ENCODE data around the gene COX7B2.

DNA sequence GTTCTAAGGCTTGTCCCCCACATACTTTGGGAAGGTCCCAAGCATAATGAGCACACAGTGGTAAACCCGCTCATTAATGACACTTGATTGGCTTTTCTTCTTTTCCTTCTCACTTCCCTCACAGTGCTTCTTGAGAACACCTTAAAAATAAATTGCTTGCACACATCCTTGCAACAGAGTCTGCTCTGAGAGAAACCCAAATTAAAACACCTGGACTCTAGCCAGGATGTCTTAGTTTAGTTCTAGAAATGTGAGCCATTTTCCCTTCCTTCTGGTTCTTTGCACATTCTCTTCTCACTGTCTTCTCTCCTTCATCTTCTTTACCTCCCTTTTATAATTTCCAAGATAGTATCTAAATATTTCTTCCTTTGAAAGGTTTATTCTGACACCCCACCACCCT lies 35.3 kb upstream of the COX7B2 start:
- TF ChIP-seq, protein P1, sequence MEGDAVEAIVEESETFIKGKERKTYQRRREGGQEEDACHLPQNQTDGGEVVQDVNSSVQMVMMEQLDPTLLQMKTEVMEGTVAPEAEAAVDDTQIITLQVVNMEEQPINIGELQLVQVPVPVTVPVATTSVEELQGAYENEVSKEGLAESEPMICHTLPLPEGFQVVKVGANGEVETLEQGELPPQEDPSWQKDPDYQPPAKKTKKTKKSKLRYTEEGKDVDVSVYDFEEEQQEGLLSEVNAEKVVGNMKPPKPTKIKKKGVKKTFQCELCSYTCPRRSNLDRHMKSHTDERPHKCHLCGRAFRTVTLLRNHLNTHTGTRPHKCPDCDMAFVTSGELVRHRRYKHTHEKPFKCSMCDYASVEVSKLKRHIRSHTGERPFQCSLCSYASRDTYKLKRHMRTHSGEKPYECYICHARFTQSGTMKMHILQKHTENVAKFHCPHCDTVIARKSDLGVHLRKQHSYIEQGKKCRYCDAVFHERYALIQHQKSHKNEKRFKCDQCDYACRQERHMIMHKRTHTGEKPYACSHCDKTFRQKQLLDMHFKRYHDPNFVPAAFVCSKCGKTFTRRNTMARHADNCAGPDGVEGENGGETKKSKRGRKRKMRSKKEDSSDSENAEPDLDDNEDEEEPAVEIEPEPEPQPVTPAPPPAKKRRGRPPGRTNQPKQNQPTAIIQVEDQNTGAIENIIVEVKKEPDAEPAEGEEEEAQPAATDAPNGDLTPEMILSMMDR (conservative IDR thresholded peaks at IDR 0.05; ENCODE audit: low read depth, low read length) = no peak
- TF ChIP-seq EZH2 (IDR thresholded peaks at IDR 0.05; ENCODE audit: borderline replicate concordance, low read depth, low read length, poor library complexity, severe bottlenecking) = no peak

All from A673 (cell line).